ENCODE data around the gene CNTFR.

- TF ChIP-seq SPI1 (IDR thresholded peaks at IDR 0.05; ENCODE audit: borderline replicate concordance, low read depth), result no peak
- no peak for TF ChIP-seq CTCF (IDR thresholded peaks at IDR 0.05; ENCODE audit: insufficient read depth, low read length)
- no peak for TF ChIP-seq GABPA (IDR thresholded peaks at IDR 0.05; ENCODE audit: low read depth)
These were observed 8.2 kb downstream of the CNTFR start for GRCh38 chr9:34581318-34581717.
